ENCODE data around the gene IL1R1.
"Not testable (repeated sequence)": the region's sequence is repeated elsewhere in the genome, so short reads cannot be mapped to it uniquely, and the experiment has no call there.

IL1R1 gene

GRCh38 chr2:102106133-102106556 lies 36.4 kb upstream of the IL1R1 start:
- TF ChIP-seq CTCF (IDR thresholded peaks at IDR 0.05; ENCODE audit: low read depth, low read length) = no peak
- H3K4me3 ChIP-seq (ENCODE audit: low read depth, low read length) = no peak overlapping the region
- in situ Hi-C loops (cut with HindIII; ENCODE audit: low sequenced_read_pairs) = no loop called here
- DNase-seq (ENCODE audit: low read depth, low spot score) = peak; percentile 75

GRCh38 chr2:102106813-102107740 lies 35.5 kb upstream of the IL1R1 start:
- DNase-seq (ENCODE audit: low read depth, low spot score); in situ Hi-C loops (cut with HindIII; ENCODE audit: low sequenced_read_pairs); H3K4me3 ChIP-seq (ENCODE audit: low read depth, low read length): not testable (repeated sequence)

GRCh38 chr2:102107741-102108070 lies 34.8 kb upstream of the IL1R1 start:
- TF ChIP-seq CTCF (IDR thresholded peaks at IDR 0.05; ENCODE audit: low read depth, low read length) = no peak
- H3K4me3 ChIP-seq (ENCODE audit: low read depth, low read length) = no peak overlapping the region
- peak; percentile 71 for DNase-seq (ENCODE audit: low read depth, low spot score)
- in situ Hi-C loops (cut with HindIII; ENCODE audit: low sequenced_read_pairs) = no loop called here

GRCh38 chr2:102109016-102109415 lies 33.5 kb upstream of the IL1R1 start:
- in situ Hi-C loops (cut with HindIII; ENCODE audit: low sequenced_read_pairs) = no loop called here
- TF ChIP-seq CTCF (IDR thresholded peaks at IDR 0.05; ENCODE audit: low read depth, low read length) = no peak
- H3K4me3 ChIP-seq (ENCODE audit: low read depth, low read length) = no peak overlapping the region
- DNase-seq (ENCODE audit: low read depth, low spot score) = no peak

GRCh38 chr2:102110171-102110570 lies 32.4 kb upstream of the IL1R1 start:
- no peak for DNase-seq (ENCODE audit: low read depth, low spot score)
- in situ Hi-C loops (cut with HindIII; ENCODE audit: low sequenced_read_pairs) = no loop called here
- no peak for TF ChIP-seq CTCF (IDR thresholded peaks at IDR 0.05; ENCODE audit: low read depth, low read length)
- no peak overlapping the region for H3K4me3 ChIP-seq (ENCODE audit: low read depth, low read length)

- no peak for TF ChIP-seq CTCF (IDR thresholded peaks at IDR 0.05; ENCODE audit: low read depth, low read length)
- DNase-seq (ENCODE audit: low read depth, low spot score) = no peak
- no peak overlapping the region for H3K4me3 ChIP-seq (ENCODE audit: low read depth, low read length)
- in situ Hi-C loops (cut with HindIII; ENCODE audit: low sequenced_read_pairs) = no loop called here
These were observed 31.8 kb upstream of the IL1R1 start for GRCh38 chr2:102110596-102111334.

- H3K4me3 ChIP-seq (ENCODE audit: low read depth, low read length) = no peak overlapping the region
- TF ChIP-seq CTCF (IDR thresholded peaks at IDR 0.05; ENCODE audit: low read depth, low read length) = no peak
- in situ Hi-C loops (cut with HindIII; ENCODE audit: low sequenced_read_pairs) = no loop called here
- DNase-seq (ENCODE audit: low read depth, low spot score) = peak; percentile 41
These were observed 30.7 kb upstream of the IL1R1 start for GRCh38 chr2:102111823-102112222.
